Measurements from ENCODE around the gene PPP1R13B.

GRCh38 chr14:103854017-103854808 lies 6.8 kb upstream of the PPP1R13B start:
- TF ChIP-seq, protein P1, sequence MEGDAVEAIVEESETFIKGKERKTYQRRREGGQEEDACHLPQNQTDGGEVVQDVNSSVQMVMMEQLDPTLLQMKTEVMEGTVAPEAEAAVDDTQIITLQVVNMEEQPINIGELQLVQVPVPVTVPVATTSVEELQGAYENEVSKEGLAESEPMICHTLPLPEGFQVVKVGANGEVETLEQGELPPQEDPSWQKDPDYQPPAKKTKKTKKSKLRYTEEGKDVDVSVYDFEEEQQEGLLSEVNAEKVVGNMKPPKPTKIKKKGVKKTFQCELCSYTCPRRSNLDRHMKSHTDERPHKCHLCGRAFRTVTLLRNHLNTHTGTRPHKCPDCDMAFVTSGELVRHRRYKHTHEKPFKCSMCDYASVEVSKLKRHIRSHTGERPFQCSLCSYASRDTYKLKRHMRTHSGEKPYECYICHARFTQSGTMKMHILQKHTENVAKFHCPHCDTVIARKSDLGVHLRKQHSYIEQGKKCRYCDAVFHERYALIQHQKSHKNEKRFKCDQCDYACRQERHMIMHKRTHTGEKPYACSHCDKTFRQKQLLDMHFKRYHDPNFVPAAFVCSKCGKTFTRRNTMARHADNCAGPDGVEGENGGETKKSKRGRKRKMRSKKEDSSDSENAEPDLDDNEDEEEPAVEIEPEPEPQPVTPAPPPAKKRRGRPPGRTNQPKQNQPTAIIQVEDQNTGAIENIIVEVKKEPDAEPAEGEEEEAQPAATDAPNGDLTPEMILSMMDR (IDR thresholded peaks at IDR 0.05), result no peak
- no peak for TF ChIP-seq POLR2A (IDR thresholded peaks at IDR 0.05)

Data from esophagus squamous epithelium (tissue), 4 donors.